Measurements from ENCODE around the gene PPIP5K2.

PPIP5K2 gene

GRCh38 chr5:103186152-103186551, 66.1 kb downstream of the PPIP5K2 start:
- TF ChIP-seq, protein P1, sequence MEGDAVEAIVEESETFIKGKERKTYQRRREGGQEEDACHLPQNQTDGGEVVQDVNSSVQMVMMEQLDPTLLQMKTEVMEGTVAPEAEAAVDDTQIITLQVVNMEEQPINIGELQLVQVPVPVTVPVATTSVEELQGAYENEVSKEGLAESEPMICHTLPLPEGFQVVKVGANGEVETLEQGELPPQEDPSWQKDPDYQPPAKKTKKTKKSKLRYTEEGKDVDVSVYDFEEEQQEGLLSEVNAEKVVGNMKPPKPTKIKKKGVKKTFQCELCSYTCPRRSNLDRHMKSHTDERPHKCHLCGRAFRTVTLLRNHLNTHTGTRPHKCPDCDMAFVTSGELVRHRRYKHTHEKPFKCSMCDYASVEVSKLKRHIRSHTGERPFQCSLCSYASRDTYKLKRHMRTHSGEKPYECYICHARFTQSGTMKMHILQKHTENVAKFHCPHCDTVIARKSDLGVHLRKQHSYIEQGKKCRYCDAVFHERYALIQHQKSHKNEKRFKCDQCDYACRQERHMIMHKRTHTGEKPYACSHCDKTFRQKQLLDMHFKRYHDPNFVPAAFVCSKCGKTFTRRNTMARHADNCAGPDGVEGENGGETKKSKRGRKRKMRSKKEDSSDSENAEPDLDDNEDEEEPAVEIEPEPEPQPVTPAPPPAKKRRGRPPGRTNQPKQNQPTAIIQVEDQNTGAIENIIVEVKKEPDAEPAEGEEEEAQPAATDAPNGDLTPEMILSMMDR (IDR thresholded peaks at IDR 0.05) = no peak

- TF ChIP-seq, protein P1 (IDR thresholded peaks at IDR 0.05) = no peak
These were observed 68.3 kb downstream of the PPIP5K2 start for GRCh38 chr5:103188436-103188835.

- TF ChIP-seq, protein P1 (IDR thresholded peaks at IDR 0.05) = no peak
These were observed 83.1 kb downstream of the PPIP5K2 start for GRCh38 chr5:103203226-103203625.

DNA sequence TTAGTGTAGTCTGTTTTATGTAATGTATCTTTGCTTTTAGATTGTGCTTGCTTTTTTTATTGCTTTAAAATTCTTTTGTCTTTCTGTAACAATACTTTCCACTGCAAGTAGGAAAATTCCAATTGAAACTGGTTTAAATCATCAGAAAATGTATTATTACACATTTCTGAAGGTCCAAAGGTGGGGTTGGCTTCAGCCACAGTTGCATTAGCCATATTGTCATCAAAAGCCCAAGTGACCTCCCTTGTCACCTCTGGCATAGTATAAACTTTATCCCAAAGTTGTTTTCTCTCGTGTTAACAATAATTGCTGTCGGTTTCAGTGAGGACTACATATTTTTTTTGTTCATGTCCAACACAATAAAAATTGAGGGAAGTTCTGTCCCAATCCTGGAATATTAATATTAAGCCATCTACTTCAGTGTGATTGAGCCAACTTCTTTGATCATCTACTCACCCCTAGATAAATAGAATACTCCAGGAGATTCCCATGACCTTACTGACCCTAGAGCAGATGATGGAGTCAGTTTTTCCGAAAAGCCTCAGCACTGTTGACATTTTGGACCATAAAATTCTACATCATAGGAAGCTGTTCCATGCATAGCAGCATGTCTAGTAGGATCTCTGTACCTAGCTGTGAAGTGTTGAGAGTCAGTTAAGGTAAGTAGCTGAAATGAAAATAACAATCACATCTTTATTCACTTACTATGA, 86.0 kb downstream of the PPIP5K2 start:
- TF ChIP-seq, protein P1 (IDR thresholded peaks at IDR 0.05) = no peak

GRCh38 chr5:103207011-103207410, 86.9 kb downstream of the PPIP5K2 start:
- TF ChIP-seq, protein P1 (IDR thresholded peaks at IDR 0.05) = no peak

DNA sequence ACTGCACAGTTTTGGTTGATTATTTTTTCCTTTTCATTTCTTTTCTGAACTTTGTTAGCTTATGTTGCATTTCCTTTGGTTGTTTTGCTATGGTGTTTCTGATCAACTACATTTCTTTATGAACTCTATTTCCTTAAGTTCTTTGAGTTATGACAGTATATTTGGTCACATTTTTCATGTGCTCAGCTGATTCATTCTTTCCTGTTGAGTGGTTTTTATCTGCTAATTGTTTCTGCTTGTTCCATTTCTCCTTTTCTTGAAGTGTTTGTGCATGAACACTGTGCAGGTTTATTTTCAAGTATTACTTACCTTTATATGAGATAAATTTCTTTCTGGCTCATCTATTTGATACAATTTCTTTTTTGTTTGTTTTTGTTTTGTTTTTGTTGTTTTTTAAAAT, 87.6 kb downstream of the PPIP5K2 start:
- TF ChIP-seq, protein P1 (IDR thresholded peaks at IDR 0.05) = no peak

DNA sequence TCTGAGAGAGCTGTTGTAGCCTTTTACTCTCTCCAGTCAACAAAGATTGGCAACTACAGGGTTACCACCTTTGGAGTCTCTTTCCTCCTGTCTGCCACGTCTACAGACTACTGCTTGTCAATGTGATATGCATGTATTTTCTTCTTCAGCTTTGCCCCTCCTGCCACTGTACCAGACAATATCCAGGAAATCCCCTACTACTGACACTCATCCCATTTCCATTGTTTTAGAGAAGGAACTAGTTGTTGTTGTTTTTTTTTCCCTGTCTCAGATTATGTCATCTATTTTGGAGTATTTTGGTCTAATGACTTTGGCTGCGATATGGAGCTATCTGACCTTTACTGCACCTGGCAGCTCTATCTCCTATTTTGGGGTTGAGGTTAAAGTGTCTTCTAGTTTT, 88.4 kb downstream of the PPIP5K2 start:
- TF ChIP-seq, protein P1 (IDR thresholded peaks at IDR 0.05) = no peak

DNA sequence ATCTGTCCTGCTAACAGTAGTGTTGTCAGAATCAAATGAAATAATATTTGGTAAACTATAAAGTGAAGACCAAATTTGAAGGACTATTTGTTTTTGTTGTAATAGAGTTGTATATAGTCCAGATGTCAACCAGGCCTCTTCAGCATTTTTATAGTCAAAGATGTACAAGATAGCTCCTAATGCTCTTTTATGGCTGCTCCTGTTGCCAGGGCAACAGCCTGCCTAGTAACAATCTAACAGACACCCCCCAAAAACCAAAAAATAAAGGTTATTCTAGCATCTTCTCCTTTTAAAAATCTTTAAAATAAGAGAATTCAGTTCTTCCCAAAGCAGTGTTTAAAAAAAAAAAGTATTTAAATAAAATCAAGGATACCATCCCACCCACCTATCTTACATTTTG, 89.0 kb downstream of the PPIP5K2 start:
- TF ChIP-seq, protein P1 (IDR thresholded peaks at IDR 0.05) = no peak
